Stimulated activated CD8-positive, alpha-beta memory T cell treated with anti-CD3 and anti-CD28 coated beads, Interleukin-12 subunit alpha, Interleukin-12 subunit beta, amount 100 ng/mL, for 1 hour (primary cell): ENCODE measurements around the gene FAM184A.
"Not testable (repeated sequence)": the region's sequence is repeated elsewhere in the genome, so short reads cannot be mapped to it uniquely, and the experiment has no call there.

ENCODE experiments used
- DNase-seq: peaks from one replicate; pipeline ENCODE4 v3.0.0-alpha.2; 2020; ENCODE audit warnings: low read depth

FAM184A gene

GRCh38 chr6:119009266-119009665 lies 69.2 kb downstream of the FAM184A start:
- DNase-seq = not testable (repeated sequence)

- no peak for DNase-seq
Observed at GRCh38 chr6:119006974-119007373, 71.5 kb downstream of the FAM184A start.

GRCh38 chr6:119002069-119002468 lies 76.4 kb downstream of the FAM184A start:
- no peak for DNase-seq

- no peak for DNase-seq
Observed at GRCh38 chr6:118999494-119000040, 78.9 kb downstream of the FAM184A start.

GRCh38 chr6:118997426-118997825 lies 81.0 kb downstream of the FAM184A start:
- not testable (repeated sequence) for DNase-seq

GRCh38 chr6:118996289-118996820 lies 82.1 kb downstream of the FAM184A start:
- DNase-seq = no peak

GRCh38 chr6:118993803-118994251 lies 84.6 kb downstream of the FAM184A start:
- no peak for DNase-seq

GRCh38 chr6:118993358-118993757 lies 85.1 kb downstream of the FAM184A start:
- DNase-seq = no peak

GRCh38 chr6:118992186-118992795 lies 86.2 kb downstream of the FAM184A start:
- no peak for DNase-seq

GRCh38 chr6:118986312-118986711 lies 92.2 kb downstream of the FAM184A start:
- no peak for DNase-seq

GRCh38 chr6:118985123-118985830 lies 93.2 kb downstream of the FAM184A start:
- no peak for DNase-seq

GRCh38 chr6:118984342-118984741 lies 94.1 kb downstream of the FAM184A start:
- DNase-seq = no peak

GRCh38 chr6:118982575-118982911 lies 95.9 kb downstream of the FAM184A start:
- DNase-seq = no peak

- no peak for DNase-seq
Observed at GRCh38 chr6:118981884-118982574, 96.4 kb downstream of the FAM184A start.

- no peak for DNase-seq
Observed at GRCh38 chr6:118980063-118980462, 98.4 kb downstream of the FAM184A start.

- no peak for DNase-seq
Observed at GRCh38 chr6:118974790-118975189, 103.7 kb downstream of the FAM184A start.

- no peak for DNase-seq
Observed at GRCh38 chr6:118971682-118972081, 106.8 kb downstream of the FAM184A start.

GRCh38 chr6:118970866-118971265 lies 107.6 kb downstream of the FAM184A start:
- DNase-seq = no peak

GRCh38 chr6:118968416-118968815 lies 110.0 kb downstream of the FAM184A start:
- DNase-seq = no peak

GRCh38 chr6:118967239-118967638 lies 111.2 kb downstream of the FAM184A start:
- no peak for DNase-seq

- no peak for DNase-seq
Observed at GRCh38 chr6:118965843-118966370, 112.6 kb downstream of the FAM184A start.

GRCh38 chr6:118965371-118965770 lies 113.1 kb downstream of the FAM184A start:
- DNase-seq = no peak
